GM12878 (cell line): ENCODE results near the gene GLT6D1.

Experiments
- CREM ChIP-seq: IDR thresholded peaks from 2 replicates; pipeline ENCODE4 v1.6.1; 2014; ENCODE audit warnings: antibody characterized with exemption, low read depth
- CTCF ChIP-seq, 3 experiments: IDR thresholded peaks in 2 of 3; conservative IDR thresholded peaks in 1 of 3; 2 replicates each; pipeline ENCODE4 v1.5.1; 2011; ENCODE audit warnings: low read depth in 3 of 3, low read length in 3 of 3, mild to moderate bottlenecking in 3 of 3, control low read depth in 2 of 3, moderate library complexity in 2 of 3, inconsistent platforms in 1 of 3, mixed read lengths in 1 of 3; ENCODE audit not compliant: control insufficient read depth in 2 of 3, insufficient read depth in 1 of 3; ENCODE audit errors: extremely low read depth in 1 of 3
- EGR1 ChIP-seq, 2 experiments: IDR thresholded peaks; 1 replicate in 1 of 2; 2 replicates in 1 of 2; pipeline ENCODE4 v1.6.1; 2011 to 2012; ENCODE audit warnings: low read depth in 2 of 2, low read length in 2 of 2, borderline replicate concordance in 1 of 2, mild to moderate bottlenecking in 1 of 2, moderate library complexity in 1 of 2
- EP300 ChIP-seq, 2 experiments: fragments of 150-350 bp in 1 of 2; IDR thresholded peaks; 2 replicates each; pipeline ENCODE4 v1.6.1; 2011 to 2012; ENCODE audit warnings: low read depth in 2 of 2, low read length in 2 of 2, borderline replicate concordance in 1 of 2, improper control_type of control experiment in 1 of 2, inconsistent platforms in 1 of 2; ENCODE audit not compliant: control insufficient read depth in 1 of 2
- JUND ChIP-seq: IDR thresholded peaks from 2 replicates; pipeline ENCODE4 v1.6.1; 2012; ENCODE audit warnings: low read depth, mild to moderate bottlenecking, low read length, improper control_type of control experiment, moderate library complexity
- RFX5 ChIP-seq: IDR thresholded peaks from 2 replicates; pipeline ENCODE4 v1.6.1; 2011; ENCODE audit warnings: low read depth, low read length, improper control_type of control experiment
- SP1 ChIP-seq: IDR thresholded peaks from one replicate; pipeline ENCODE4 v1.6.1; 2011; ENCODE audit warnings: low read depth, low read length
- TCF3 ChIP-seq: IDR thresholded peaks from 2 replicates; pipeline ENCODE4 v1.6.1; 2012; ENCODE audit warnings: low read depth, mild to moderate bottlenecking, low read length, borderline replicate concordance; ENCODE audit not compliant: insufficient read depth

GRCh38 chr9:135574331-135574730, 65.0 kb downstream of the GLT6D1 start:
- TF ChIP-seq CREM: no peak
- no peak for TF ChIP-seq CTCF (IDR thresholded peaks at IDR 0.05 in 2 of 3, conservative IDR thresholded peaks at IDR 0.05 in 1 of 3; ENCODE audit: control insufficient read depth in 2 of 3, extremely low read depth in 1 of 3, insufficient read depth in 1 of 3, low read depth in 3 of 3, low read length in 3 of 3)
- TF ChIP-seq SP1: no peak
- TF ChIP-seq EGR1 (IDR thresholded peaks at IDR 0.05; ENCODE audit: borderline replicate concordance in 1 of 2, low read depth in 2 of 2, low read length in 2 of 2): no peak
- no peak for TF ChIP-seq EP300 (IDR thresholded peaks at IDR 0.05; ENCODE audit: borderline replicate concordance in 1 of 2, control insufficient read depth in 1 of 2, low read depth in 2 of 2, low read length in 2 of 2)
- TF ChIP-seq RFX5: no peak
- TF ChIP-seq JUND: no peak
- no peak for TF ChIP-seq TCF3
